Parathyroid adenoma (tissue), 2 donors: Measurements from ENCODE around the gene CD47.

Experiments used
- H2AFZ ChIP-seq: fragments of 300-600 bp; sonication (generic); one replicate; pipeline ENCODE4 v1.7.0; 2017; ENCODE audit warnings: antibody characterized with exemption, mild to moderate bottlenecking
- H3K27ac ChIP-seq: fragments of 300-600 bp; sonication (generic); one replicate; pipeline ENCODE4 v1.7.0; 2017
- H3K27me3 ChIP-seq: fragments of 300-600 bp; sonication (generic); one replicate; pipeline ENCODE4 v1.7.0; 2017; ENCODE audit warnings: low read length; ENCODE audit not compliant: control insufficient read depth, insufficient read depth
- H3K36me3 ChIP-seq: fragments of 300-600 bp; sonication (generic); one replicate; pipeline ENCODE4 v1.7.0; 2017; ENCODE audit warnings: low read length; ENCODE audit not compliant: control insufficient read depth, insufficient read depth
- H3K4me1 ChIP-seq: fragments of 300-600 bp; sonication (generic); one replicate; pipeline ENCODE4 v1.7.0; 2017; ENCODE audit warnings: control low read depth
- H3K4me2 ChIP-seq: fragments of 300-600 bp; sonication (generic); one replicate; pipeline ENCODE4 v1.7.0; 2017; ENCODE audit warnings: low read length
- H3K4me3 ChIP-seq: fragments of 300-600 bp; sonication (generic); one replicate; pipeline ENCODE4 v1.7.0; 2017; ENCODE audit warnings: low read depth, low read length
- H3K79me2 ChIP-seq: fragments of 300-600 bp; sonication (generic); one replicate; pipeline ENCODE4 v1.7.0; 2017; ENCODE audit warnings: control low read depth
- H3K9ac ChIP-seq: fragments of 300-600 bp; sonication (generic); one replicate; pipeline ENCODE4 v1.7.0; 2017; ENCODE audit warnings: mild to moderate bottlenecking
- H3K9me3 ChIP-seq: fragments of 300-600 bp; sonication (generic); one replicate; pipeline ENCODE4 v1.7.0; 2017; ENCODE audit warnings: low read length; ENCODE audit not compliant: control insufficient read depth
- CTCF ChIP-seq: fragments of 300-600 bp; sonication (generic); IDR thresholded peaks from one replicate; pipeline ENCODE4 v1.7.0; 2017; ENCODE audit warnings: antibody characterized with exemption, mild to moderate bottlenecking
- donor health status: primary hyperparathyroidism.

Gene CD47

GRCh38 chr3:108064293-108064887 is 26.4 kb downstream of the CD47 start:
- Histone ChIP-seq H3K4me1 (no peaks in the 10 kb centered on the region), H3K4me2 (no peak overlapping the region), H2AFZ (no peak overlapping the region), H3K9ac (no peak overlapping the region), H3K27ac (no peak overlapping the region), H3K79me2 (no peaks in the 10 kb centered on the region), H3K36me3 (no peaks in the 10 kb centered on the region), H3K4me3 (no peak overlapping the region), H3K27me3 (no peaks in the 10 kb centered on the region), H3K9me3 (no peaks in the 10 kb centered on the region)
- no peak for TF ChIP-seq CTCF

GRCh38 chr3:108062051-108062450 is 28.8 kb downstream of the CD47 start:
- no peak overlapping the region for H3K4me3 ChIP-seq
- TF ChIP-seq CTCF: no peak
- H3K9ac ChIP-seq: no peak overlapping the region
- no peaks in the 10 kb centered on the region for H3K9me3 ChIP-seq
- no peaks in the 10 kb centered on the region for H3K79me2 ChIP-seq
- no peaks in the 10 kb centered on the region for H3K27me3 ChIP-seq
- H3K27ac ChIP-seq: no peak overlapping the region
- no peak overlapping the region for H2AFZ ChIP-seq
- H3K36me3 ChIP-seq: no peaks in the 10 kb centered on the region
- no peak overlapping the region for H3K4me2 ChIP-seq
- no peaks in the 10 kb centered on the region for H3K4me1 ChIP-seq

- Histone ChIP-seq H3K9me3 (no peaks in the 10 kb centered on the region), H3K4me1 (no peaks in the 10 kb centered on the region), H3K79me2 (no peaks in the 10 kb centered on the region), H3K4me2 (no peak overlapping the region), H3K27me3 (no peaks in the 10 kb centered on the region), H3K9ac (no peak overlapping the region), H2AFZ (no peak overlapping the region), H3K4me3 (no peak overlapping the region), H3K27ac (no peak overlapping the region), H3K36me3 (no peaks in the 10 kb centered on the region)
- no peak for TF ChIP-seq CTCF
These were observed 30.5 kb downstream of the CD47 start for GRCh38 chr3:108060331-108060730.

GRCh38 chr3:108055931-108056330 is 34.9 kb downstream of the CD47 start:
- Histone ChIP-seq H3K27me3 (no peaks in the 10 kb centered on the region), H3K36me3 (no peaks in the 10 kb centered on the region), H3K79me2 (no peaks in the 10 kb centered on the region), H3K27ac (no peak overlapping the region), H3K9ac (no peak overlapping the region), H3K9me3 (no peaks in the 10 kb centered on the region), H3K4me1 (no peaks in the 10 kb centered on the region), H2AFZ (no peak overlapping the region), H3K4me3 (no peak overlapping the region), H3K4me2 (no peak overlapping the region)
- TF ChIP-seq CTCF: no peak

- no peaks in the 10 kb centered on the region for H3K27me3 ChIP-seq
- no peak for TF ChIP-seq CTCF
- H3K4me2 ChIP-seq: no peak overlapping the region
- no peak overlapping the region for H3K4me3 ChIP-seq
- no peak overlapping the region for H3K9ac ChIP-seq
- no peaks in the 10 kb centered on the region for H3K4me1 ChIP-seq
- H3K27ac ChIP-seq: no peak overlapping the region
- H3K9me3 ChIP-seq: no peaks in the 10 kb centered on the region
- no peaks in the 10 kb centered on the region for H3K36me3 ChIP-seq
- H2AFZ ChIP-seq: no peak overlapping the region
- H3K79me2 ChIP-seq: no peaks in the 10 kb centered on the region
These were observed 35.9 kb downstream of the CD47 start for GRCh38 chr3:108054935-108055334.
